ENCODE data around the gene C4A. TPM values are rescaled to one million over a fixed set of nuclear protein-coding genes. Genes with fewer than 3 reads are reported as not detected.
A peak's percentile ranks its signal among the peaks of the same experiment; 100 is the strongest.
"Not testable (repeated sequence)": the region's sequence is repeated elsewhere in the genome, so short reads cannot be mapped to it uniquely, and the experiment has no call there.

C4A gene
- total RNA-seq, 4 donors from 2014 or later = 230 to 361 (median 258) TPM

- no peaks in the 10 kb centered on the region for H3K27me3 ChIP-seq
- no peaks in the 10 kb centered on the region for H3K9me3 ChIP-seq
- TF ChIP-seq CTCF (IDR thresholded peaks at IDR 0.05) (peak in 1 of 5 experiments; percentile 4), EP300 (IDR thresholded peaks at IDR 0.05) (peak; percentile 54 to 82), POLR2A (IDR thresholded peaks at IDR 0.05) (no peak)
- peak overlapping the region; percentile 75 to 91 (median 82) for H3K27ac ChIP-seq
- peaks cover 0 to 3% (median 0%) of the 10 kb centered on the region in 3 donors for H3K36me3 ChIP-seq
- peak; percentile 68 to 80 for DNase-seq (ENCODE audit: low spot score in 2 of 2)
- H3K4me3 ChIP-seq = no peak overlapping the region
- H3K4me1 ChIP-seq = peaks cover 0 to 43% (median 27%) of the 10 kb centered on the region in 4 donors
- WGBS, 2 donors = 34 to 44% methylated on average over 11 of the region's 11 CpGs
Observed at GRCh38 chr6:32047084-32047478, 65.2 kb downstream of the C4A start.

GRCh38 chr6:32047539-32047854, 65.6 kb downstream of the C4A start:
- 75 to 77% methylated on average over 6 of the region's 6 CpGs for WGBS, 2 donors
- Histone ChIP-seq H3K36me3 (peaks cover 0 to 5% (median 0%) of the 10 kb centered on the region in 3 donors), H3K27ac (peak overlapping the region; percentile 75 to 91 (median 82)), H3K9me3 (no peaks in the 10 kb centered on the region), H3K27me3 (no peaks in the 10 kb centered on the region), H3K4me3 (no peak overlapping the region), H3K4me1 (peaks cover 0 to 43% (median 27%) of the 10 kb centered on the region in 4 donors)
- TF ChIP-seq CTCF (IDR thresholded peaks at IDR 0.05) = no peak
- no peak for TF ChIP-seq EP300 (IDR thresholded peaks at IDR 0.05)
- no peak for TF ChIP-seq POLR2A (IDR thresholded peaks at IDR 0.05)
- no peak for DNase-seq (ENCODE audit: low spot score in 2 of 2)

- peak overlapping the region; percentile 75 to 91 (median 82) for H3K27ac ChIP-seq
- H3K27me3 ChIP-seq = no peaks in the 10 kb centered on the region
- H3K4me3 ChIP-seq = no peak overlapping the region
- 37 to 46% methylated on average over 39 to 42 of the region's 42 CpGs for WGBS, 2 donors
- peaks cover 0 to 43% (median 27%) of the 10 kb centered on the region in 4 donors for H3K4me1 ChIP-seq
- TF ChIP-seq POLR2A (IDR thresholded peaks at IDR 0.05) = no peak
- TF ChIP-seq EP300 (IDR thresholded peaks at IDR 0.05) = peak in 1 of 2 donors; percentile 49
- TF ChIP-seq CTCF (IDR thresholded peaks at IDR 0.05) = peak; percentile 82 to 94 (median 90)
- DNase-seq (ENCODE audit: low spot score in 2 of 2) = peak; percentile 68 to 82
- H3K36me3 ChIP-seq = peaks cover 0 to 12% (median 0%) of the 10 kb centered on the region in 3 donors
- H3K9me3 ChIP-seq = no peaks in the 10 kb centered on the region
Observed at GRCh38 chr6:32047855-32048766, 66.3 kb downstream of the C4A start.

DNA sequence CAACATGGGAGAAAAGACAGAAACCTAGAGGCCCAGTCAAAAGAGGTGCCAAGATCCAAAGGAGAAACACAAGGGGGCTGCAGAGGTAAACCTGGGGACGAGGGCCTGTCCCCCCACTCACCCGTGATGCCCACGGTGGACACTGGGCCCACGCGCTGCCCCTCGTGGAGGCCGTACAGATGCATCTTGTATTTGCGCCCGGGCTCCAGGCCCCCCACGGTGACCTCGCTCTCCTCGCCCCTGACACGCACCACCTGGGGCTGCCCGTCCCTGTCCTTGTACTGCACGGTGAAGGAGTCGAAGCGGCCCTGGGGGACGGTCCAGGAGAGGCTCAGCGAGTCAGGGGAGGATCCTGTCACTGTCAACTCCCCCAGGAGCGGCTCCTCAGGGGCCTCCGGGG, 67.3 kb downstream of the C4A start:
- 92% methylated on average over 21 of the region's 21 CpGs for WGBS, 2 donors
- H3K4me3 ChIP-seq; H3K9me3 ChIP-seq; H3K27me3 ChIP-seq; DNase-seq (ENCODE audit: low spot score in 2 of 2): not testable (repeated sequence)
- Histone ChIP-seq H3K27ac (peak overlapping the region in 2 of 4 donors; percentile 88 to 91), H3K36me3 (peaks cover 0 to 18% (median 0%) of the 10 kb centered on the region in 3 donors), H3K4me1 (peaks cover 0 to 43% (median 27%) of the 10 kb centered on the region in 4 donors)

DNA sequence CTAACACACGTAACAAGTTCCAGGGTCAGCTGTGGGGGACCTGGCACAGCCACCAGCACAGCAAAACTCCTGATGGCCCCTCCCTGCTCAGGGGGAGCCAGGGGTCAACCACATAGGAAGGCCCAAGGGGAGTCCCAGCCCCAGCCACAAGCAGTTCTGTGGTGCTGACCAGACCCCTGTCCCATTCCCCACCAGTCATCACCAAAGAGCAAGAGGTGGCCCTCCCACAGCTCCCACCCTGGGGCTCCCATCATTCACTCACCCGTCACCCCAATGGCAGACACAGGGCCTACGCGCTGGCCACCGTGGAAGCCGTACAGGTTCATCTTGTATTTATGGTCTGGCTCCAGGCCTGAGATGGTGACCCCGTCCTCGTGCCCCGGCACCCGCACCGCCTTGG, 67.9 kb downstream of the C4A start:
- WGBS, 2 donors = 81 to 89% methylated on average over 9 to 11 of the region's 11 CpGs
- H3K4me1 ChIP-seq = peaks cover 0 to 43% (median 27%) of the 10 kb centered on the region in 4 donors
- H3K27ac ChIP-seq = peak overlapping the region in 2 of 4 donors; percentile 82 to 88
- peaks cover 0 to 23% (median 0%) of the 10 kb centered on the region in 3 donors for H3K36me3 ChIP-seq
- not testable (repeated sequence) for H3K27me3 ChIP-seq; H3K9me3 ChIP-seq; H3K4me3 ChIP-seq; DNase-seq (ENCODE audit: low spot score in 2 of 2)

DNA sequence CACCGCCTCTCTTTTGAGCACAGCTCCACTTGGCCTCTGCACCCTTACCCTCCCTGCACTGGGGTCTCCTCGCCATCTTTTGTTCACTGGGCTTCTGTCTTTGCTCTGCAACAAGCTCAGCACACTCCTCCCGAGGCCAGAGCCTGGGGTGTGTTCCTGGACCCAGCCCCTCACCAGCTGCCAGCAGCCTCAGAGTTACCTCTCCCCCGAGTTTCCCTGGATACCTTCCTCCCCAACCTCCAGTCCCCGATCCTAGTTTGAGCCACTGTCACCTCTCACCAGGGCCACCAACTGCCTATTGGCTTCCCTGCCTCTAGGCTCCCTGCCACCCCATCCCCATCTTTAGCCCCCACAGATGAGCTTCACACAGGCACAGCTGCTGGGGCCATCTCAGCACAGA, 68.7 kb downstream of the C4A start:
- Histone ChIP-seq H3K4me1 (peaks cover 0 to 43% (median 27%) of the 10 kb centered on the region in 4 donors), H3K36me3 (peaks cover 0 to 32% (median 0%) of the 10 kb centered on the region in 3 donors), H3K4me3 (no peak overlapping the region), H3K27me3 (no peaks in the 10 kb centered on the region), H3K9me3 (no peaks in the 10 kb centered on the region), H3K27ac (peak overlapping the region in 2 of 4 donors; percentile 82 to 88)
- WGBS, 2 donors = 67% methylated on average over 5 of the region's 5 CpGs
- DNase-seq (ENCODE audit: low spot score in 2 of 2) = no peak
- TF ChIP-seq CTCF (IDR thresholded peaks at IDR 0.05) (no peak), POLR2A (IDR thresholded peaks at IDR 0.05) (no peak), EP300 (IDR thresholded peaks at IDR 0.05) (no peak)
